Measurements from ENCODE around the gene LYG1. TPM values are rescaled to one million over a fixed set of nuclear protein-coding genes. Genes with fewer than 3 reads are reported as not detected.
"Not testable (repeated sequence)": the region's sequence is repeated elsewhere in the genome, so short reads cannot be mapped to it uniquely, and the experiment has no call there.

The LYG1 gene
- total and polyA plus RNA-seq, 2 of the 13 experiments (the other 11 are each of a cell fraction or from before 2014, with no cell fraction given): 1.00 to 2.9 TPM

DNA sequence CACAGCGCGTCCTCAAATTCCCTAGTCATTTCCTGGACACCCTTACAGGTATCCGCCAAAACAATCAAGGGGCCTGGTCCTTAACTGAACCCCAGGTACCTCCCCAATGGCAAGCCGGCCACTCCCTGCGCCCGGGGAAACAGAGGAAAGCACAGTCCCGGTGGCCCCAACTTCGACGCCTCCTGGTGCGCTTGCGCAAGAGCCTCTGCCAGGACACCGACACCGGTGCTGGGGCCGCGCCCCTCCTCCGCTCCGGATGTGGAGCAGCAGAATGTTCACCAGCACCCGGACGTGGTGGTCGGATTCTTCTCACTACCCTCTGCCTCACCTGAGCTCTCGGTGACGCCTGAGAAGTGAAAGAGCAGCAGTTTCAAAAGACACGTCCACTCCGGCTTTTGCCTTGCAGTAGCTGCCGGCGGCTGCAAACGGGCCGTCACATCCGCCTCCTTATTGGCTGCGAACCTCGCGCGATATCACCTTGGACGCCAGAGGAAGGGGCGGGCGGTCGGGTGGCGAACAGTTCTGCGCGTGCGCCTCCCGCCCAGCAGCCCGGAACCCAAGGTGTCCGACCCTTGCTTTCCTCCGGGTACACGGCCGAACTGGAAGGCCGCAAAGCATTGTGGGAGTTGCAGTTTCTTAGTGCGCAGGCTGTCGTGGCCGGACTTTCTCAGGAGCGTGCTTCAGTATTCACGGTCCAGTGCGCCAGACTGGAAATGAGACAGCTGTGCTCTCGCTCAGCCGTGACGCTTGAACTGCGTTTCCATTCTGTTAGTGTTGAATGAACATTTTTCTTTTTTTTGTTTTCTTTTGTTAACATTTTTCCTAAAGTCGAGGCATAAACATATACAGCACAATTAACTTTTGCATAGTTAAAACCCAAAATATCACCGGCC lies 35.2 kb upstream of the LYG1 start, which contains the start of gene TXNDC9 (continued):
- TF ChIP-seq, protein P1, sequence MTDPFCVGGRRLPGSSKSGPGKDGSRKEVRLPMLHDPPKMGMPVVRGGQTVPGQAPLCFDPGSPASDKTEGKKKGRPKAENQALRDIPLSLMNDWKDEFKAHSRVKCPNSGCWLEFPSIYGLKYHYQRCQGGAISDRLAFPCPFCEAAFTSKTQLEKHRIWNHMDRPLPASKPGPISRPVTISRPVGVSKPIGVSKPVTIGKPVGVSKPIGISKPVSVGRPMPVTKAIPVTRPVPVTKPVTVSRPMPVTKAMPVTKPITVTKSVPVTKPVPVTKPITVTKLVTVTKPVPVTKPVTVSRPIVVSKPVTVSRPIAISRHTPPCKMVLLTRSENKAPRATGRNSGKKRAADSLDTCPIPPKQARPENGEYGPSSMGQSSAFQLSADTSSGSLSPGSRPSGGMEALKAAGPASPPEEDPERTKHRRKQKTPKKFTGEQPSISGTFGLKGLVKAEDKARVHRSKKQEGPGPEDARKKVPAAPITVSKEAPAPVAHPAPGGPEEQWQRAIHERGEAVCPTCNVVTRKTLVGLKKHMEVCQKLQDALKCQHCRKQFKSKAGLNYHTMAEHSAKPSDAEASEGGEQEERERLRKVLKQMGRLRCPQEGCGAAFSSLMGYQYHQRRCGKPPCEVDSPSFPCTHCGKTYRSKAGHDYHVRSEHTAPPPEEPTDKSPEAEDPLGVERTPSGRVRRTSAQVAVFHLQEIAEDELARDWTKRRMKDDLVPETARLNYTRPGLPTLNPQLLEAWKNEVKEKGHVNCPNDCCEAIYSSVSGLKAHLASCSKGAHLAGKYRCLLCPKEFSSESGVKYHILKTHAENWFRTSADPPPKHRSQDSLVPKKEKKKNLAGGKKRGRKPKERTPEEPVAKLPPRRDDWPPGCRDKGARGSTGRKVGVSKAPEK (CRISPR knock-in tag; IDR thresholded peaks at IDR 0.05; ENCODE audit: borderline replicate concordance): no peak; the same call in 1 of the 2 replicates

DNA sequence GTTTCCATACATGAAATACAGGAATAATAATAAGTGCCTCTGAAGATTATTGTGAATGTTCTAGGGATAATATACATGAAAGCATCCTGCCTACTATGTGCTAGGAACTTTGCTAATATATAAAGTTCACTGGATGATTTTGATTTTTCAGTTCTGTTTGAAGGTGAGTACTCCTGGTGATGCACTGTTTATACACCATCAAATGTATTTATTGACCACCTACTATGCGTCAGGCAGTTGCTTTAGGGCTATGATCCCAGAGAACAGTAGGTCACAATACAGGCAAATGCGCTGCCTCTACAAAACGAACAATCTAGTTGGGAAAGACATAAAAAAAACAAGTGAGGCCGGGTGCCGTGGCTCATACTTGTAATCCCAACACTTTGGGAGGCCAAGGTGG lies 24.4 kb upstream of the LYG1 start:
- Histone ChIP-seq H2AFZ (ENCODE audit: low read length) (no peak overlapping the region), H3K9ac (ENCODE audit: insufficient read depth, low read depth, low read length) (no peak overlapping the region), H3K4me1 (ENCODE audit: insufficient read depth, low read length) (no peaks in the 10 kb centered on the region), H3K4me2 (ENCODE audit: low read depth, low read length) (no peak overlapping the region), H3K9me3 (ENCODE audit: low read length) (no peaks in the 10 kb centered on the region), H3K27ac (ENCODE audit: extremely low read length, insufficient read depth, low read length) (no peak overlapping the region), H3K4me3 (replicated peaks in 1 of 3; ENCODE audit: insufficient read depth in 1 of 3, low read depth in 2 of 3, low read length in 3 of 3) (no peak overlapping the region), H4K20me1 (ENCODE audit: insufficient read depth, low read length) (no peaks in the 10 kb centered on the region), H3K27me3 (ENCODE audit: control insufficient read depth in 1 of 2, insufficient read depth in 2 of 2, low read length in 2 of 2) (no peaks in the 10 kb centered on the region), H3K79me2 (ENCODE audit: insufficient read depth, low read length) (peaks cover 2% of the 10 kb centered on the region), H3K36me3 (replicated peaks in 1 of 2; ENCODE audit: control insufficient read depth in 1 of 2, insufficient read depth in 2 of 2, low read length in 2 of 2) (peaks cover 28 to 84% of the 10 kb centered on the region in 2 experiments)
- DNase-seq (ENCODE audit: low spot score): no peak
- in situ Hi-C loops (cut with HindIII; ENCODE audit: extremely low pct_ligation_motif_present, low pct_unique_long_range_greater_than_20kb) (no loop called here), intact Hi-C loops (cut with micrococcal nuclease; ENCODE audit: unreplicated experiment) (no loop called here)
- BruUV-seq (replicated peaks): no TSS peak
- WGBS (ENCODE audit: low lambda C conversion rate): 96% methylated on average over 5 of the region's 5 CpGs
- ChIA-PET CTCF (ENCODE audit: low intra/inter-chr PET ratio, low total read pairs) (no interaction called here), POLR2A (no interaction called here)
- TF ChIP-seq ARNTL (CRISPR knock-in tag; IDR thresholded peaks at IDR 0.05) (no peak), ZKSCAN1 (IDR thresholded peaks at IDR 0.05; ENCODE audit: low read length) (peak; percentile 93), FOXA1 (IDR thresholded peaks at IDR 0.05) (no peak), FOXA1 (CRISPR knock-in tag; IDR thresholded peaks at IDR 0.05) (no peak)
- TF ChIP-seq, protein P2, sequence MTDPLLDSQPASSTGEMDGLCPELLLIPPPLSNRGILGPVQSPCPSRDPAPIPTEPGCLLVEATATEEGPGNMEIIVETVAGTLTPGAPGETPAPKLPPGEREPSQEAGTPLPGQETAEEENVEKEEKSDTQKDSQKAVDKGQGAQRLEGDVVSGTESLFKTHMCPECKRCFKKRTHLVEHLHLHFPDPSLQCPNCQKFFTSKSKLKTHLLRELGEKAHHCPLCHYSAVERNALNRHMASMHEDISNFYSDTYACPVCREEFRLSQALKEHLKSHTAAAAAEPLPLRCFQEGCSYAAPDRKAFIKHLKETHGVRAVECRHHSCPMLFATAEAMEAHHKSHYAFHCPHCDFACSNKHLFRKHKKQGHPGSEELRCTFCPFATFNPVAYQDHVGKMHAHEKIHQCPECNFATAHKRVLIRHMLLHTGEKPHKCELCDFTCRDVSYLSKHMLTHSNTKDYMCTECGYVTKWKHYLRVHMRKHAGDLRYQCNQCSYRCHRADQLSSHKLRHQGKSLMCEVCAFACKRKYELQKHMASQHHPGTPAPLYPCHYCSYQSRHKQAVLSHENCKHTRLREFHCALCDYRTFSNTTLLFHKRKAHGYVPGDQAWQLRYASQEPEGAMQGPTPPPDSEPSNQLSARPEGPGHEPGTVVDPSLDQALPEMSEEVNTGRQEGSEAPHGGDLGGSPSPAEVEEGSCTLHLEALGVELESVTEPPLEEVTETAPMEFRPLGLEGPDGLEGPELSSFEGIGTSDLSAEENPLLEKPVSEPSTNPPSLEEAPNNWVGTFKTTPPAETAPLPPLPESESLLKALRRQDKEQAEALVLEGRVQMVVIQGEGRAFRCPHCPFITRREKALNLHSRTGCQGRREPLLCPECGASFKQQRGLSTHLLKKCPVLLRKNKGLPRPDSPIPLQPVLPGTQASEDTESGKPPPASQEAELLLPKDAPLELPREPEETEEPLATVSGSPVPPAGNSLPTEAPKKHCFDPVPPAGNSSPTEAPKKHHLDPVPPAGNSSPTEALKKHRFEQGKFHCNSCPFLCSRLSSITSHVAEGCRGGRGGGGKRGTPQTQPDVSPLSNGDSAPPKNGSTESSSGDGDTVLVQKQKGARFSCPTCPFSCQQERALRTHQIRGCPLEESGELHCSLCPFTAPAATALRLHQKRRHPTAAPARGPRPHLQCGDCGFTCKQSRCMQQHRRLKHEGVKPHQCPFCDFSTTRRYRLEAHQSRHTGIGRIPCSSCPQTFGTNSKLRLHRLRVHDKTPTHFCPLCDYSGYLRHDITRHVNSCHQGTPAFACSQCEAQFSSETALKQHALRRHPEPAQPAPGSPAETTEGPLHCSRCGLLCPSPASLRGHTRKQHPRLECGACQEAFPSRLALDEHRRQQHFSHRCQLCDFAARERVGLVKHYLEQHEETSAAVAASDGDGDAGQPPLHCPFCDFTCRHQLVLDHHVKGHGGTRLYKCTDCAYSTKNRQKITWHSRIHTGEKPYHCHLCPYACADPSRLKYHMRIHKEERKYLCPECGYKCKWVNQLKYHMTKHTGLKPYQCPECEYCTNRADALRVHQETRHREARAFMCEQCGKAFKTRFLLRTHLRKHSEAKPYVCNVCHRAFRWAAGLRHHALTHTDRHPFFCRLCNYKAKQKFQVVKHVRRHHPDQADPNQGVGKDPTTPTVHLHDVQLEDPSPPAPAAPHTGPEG (CRISPR knock-in tag; IDR thresholded peaks at IDR 0.05): no peak
- no peak for FAIRE-seq
- ATAC-seq: no peak

DNA sequence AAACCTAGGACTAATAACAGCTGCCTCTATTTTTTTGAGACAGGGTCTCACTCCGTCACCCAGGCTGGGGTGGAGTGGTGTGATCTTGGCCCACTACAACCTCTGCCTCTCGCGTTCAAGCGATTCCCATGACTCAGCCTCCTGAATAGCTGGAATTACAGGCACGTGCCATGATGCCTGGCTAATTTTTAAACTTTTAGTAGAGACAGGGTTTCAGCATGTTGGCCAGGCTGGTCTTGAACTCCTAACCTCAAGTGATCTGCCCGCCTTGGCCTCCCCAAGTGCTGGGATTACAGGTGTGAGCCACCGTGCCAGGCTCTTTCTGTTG lies 16.8 kb upstream of the LYG1 start:
- CTCF ChIA-PET (ENCODE audit: low intra/inter-chr PET ratio, low total read pairs); in situ Hi-C loops (cut with HindIII; ENCODE audit: extremely low pct_ligation_motif_present, low pct_unique_long_range_greater_than_20kb); H3K4me3 ChIP-seq (replicated peaks in 1 of 3; ENCODE audit: insufficient read depth in 1 of 3, low read depth in 2 of 3, low read length in 3 of 3); H2AFZ ChIP-seq (ENCODE audit: low read length); ATAC-seq; H3K27ac ChIP-seq (ENCODE audit: extremely low read length, insufficient read depth, low read length); H3K27me3 ChIP-seq (ENCODE audit: control insufficient read depth in 1 of 2, insufficient read depth in 2 of 2, low read length in 2 of 2); H4K20me1 ChIP-seq (ENCODE audit: insufficient read depth, low read length); H3K79me2 ChIP-seq (ENCODE audit: insufficient read depth, low read length); H3K4me1 ChIP-seq (ENCODE audit: insufficient read depth, low read length); DNase-seq (ENCODE audit: low spot score); BruUV-seq (replicated peaks); FAIRE-seq; H3K9ac ChIP-seq (ENCODE audit: insufficient read depth, low read depth, low read length); H3K9me3 ChIP-seq (ENCODE audit: low read length); H3K4me2 ChIP-seq (ENCODE audit: low read depth, low read length): not testable (repeated sequence)
- intact Hi-C loops (cut with micrococcal nuclease; ENCODE audit: unreplicated experiment): loop anchor here (2.0 kb wide), 1 partner anchor 19 kb away; no protein-coding TSS in a partner anchor
- H3K36me3 ChIP-seq (replicated peaks in 1 of 2; ENCODE audit: control insufficient read depth in 1 of 2, insufficient read depth in 2 of 2, low read length in 2 of 2): peaks cover 14 to 52% of the 10 kb centered on the region in 2 experiments
- POLR2A ChIA-PET: interaction anchor here (1.2 kb wide), 1 partner anchor 19 kb away, joined by 3 read pairs; the partner anchor contains the start of gene EIF5B
- WGBS (ENCODE audit: low lambda C conversion rate): 95% methylated on average over 7 of the region's 7 CpGs
